Breast epithelium (tissue), 3 donors: ENCODE data around the gene GOLGA8F.
"Not testable (repeated sequence)": the region's sequence is repeated elsewhere in the genome, so short reads cannot be mapped to it uniquely, and the experiment has no call there.

ENCODE experiments used
- POLR2A ChIP-seq: fragments of 450-650 bp; IDR thresholded peaks from one replicate; pipeline ENCODE4 v1.6.1; 2016; ENCODE audit warnings: antibody characterized with exemption, mild to moderate bottlenecking, moderate library complexity
- TF ChIP-seq, protein P1 (sequence below), 3 donors: fragments of 450-650 bp; IDR thresholded peaks; one replicate each; pipeline ENCODE4 v1.5.1; 2016 to 2017; ENCODE audit warnings: antibody characterized with exemption in 3 of 3, mild to moderate bottlenecking in 3 of 3, moderate library complexity in 3 of 3

- TF ChIP-seq, protein P1, sequence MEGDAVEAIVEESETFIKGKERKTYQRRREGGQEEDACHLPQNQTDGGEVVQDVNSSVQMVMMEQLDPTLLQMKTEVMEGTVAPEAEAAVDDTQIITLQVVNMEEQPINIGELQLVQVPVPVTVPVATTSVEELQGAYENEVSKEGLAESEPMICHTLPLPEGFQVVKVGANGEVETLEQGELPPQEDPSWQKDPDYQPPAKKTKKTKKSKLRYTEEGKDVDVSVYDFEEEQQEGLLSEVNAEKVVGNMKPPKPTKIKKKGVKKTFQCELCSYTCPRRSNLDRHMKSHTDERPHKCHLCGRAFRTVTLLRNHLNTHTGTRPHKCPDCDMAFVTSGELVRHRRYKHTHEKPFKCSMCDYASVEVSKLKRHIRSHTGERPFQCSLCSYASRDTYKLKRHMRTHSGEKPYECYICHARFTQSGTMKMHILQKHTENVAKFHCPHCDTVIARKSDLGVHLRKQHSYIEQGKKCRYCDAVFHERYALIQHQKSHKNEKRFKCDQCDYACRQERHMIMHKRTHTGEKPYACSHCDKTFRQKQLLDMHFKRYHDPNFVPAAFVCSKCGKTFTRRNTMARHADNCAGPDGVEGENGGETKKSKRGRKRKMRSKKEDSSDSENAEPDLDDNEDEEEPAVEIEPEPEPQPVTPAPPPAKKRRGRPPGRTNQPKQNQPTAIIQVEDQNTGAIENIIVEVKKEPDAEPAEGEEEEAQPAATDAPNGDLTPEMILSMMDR (IDR thresholded peaks at IDR 0.05), result not testable (repeated sequence)
- TF ChIP-seq POLR2A, result not testable (repeated sequence)
These were observed 1.6 kb downstream of the GOLGA8F start for GRCh38 chr15:28380053-28380452.
